ENCODE data around the gene ARMC7. TPM values are rescaled to one million over a fixed set of nuclear protein-coding genes. Genes with fewer than 3 reads are reported as not detected.

Gene ARMC7
- total RNA-seq, 1 experiment from 2014 or later = 26.0 TPM

DNA sequence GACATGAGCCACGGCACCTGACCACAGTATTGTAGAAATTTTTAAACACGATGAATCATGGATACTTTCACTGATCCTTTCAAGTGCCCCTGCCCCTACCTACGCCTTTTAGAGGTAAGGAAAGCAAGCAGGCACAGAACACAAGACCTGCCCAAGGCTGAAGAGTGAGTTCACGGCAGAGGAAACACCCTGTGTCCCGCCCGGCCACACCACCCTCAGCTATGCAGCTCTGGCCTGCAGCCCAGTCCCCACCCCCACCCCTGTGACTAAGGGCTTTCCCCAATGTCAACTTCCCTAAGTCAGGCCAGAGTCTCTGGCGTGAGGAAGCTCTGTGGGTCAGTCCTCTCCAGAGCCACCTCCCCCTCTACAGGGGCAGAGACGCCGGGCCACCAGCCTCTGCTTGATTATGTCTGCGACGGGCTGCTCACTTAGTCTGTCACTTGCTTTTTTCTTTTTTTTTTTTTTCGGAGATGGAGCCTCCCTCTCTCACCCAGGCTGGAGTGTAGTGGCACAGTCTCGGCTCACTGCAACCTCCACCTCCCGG, 13.6 kb upstream of the ARMC7 start:
- Histone ChIP-seq H3K36me3 (ENCODE audit: control insufficient read depth, insufficient read depth, low read length) (peaks cover 3% of the 10 kb centered on the region), H3K4me3 (ENCODE audit: low read depth, low read length) (no peak overlapping the region), H3K9me3 (no peaks in the 10 kb centered on the region), H3K27me3 (replicated peaks; ENCODE audit: control insufficient read depth, insufficient read depth, low read length) (no peaks in the 10 kb centered on the region), H3K4me1 (peaks cover 50% of the 10 kb centered on the region)
- intact Hi-C loops (cut with micrococcal nuclease; ENCODE audit: unreplicated experiment) = no loop called here
- POLR2A ChIA-PET = interaction anchor here (0.6 to 1.7 kb wide), 5 partner anchors 8 to 57 kb away, joined by 3 to 21 read pairs (median 3); partner anchors contain the start of genes ARMC7 and SLC16A5
- TF ChIP-seq, protein P1, sequence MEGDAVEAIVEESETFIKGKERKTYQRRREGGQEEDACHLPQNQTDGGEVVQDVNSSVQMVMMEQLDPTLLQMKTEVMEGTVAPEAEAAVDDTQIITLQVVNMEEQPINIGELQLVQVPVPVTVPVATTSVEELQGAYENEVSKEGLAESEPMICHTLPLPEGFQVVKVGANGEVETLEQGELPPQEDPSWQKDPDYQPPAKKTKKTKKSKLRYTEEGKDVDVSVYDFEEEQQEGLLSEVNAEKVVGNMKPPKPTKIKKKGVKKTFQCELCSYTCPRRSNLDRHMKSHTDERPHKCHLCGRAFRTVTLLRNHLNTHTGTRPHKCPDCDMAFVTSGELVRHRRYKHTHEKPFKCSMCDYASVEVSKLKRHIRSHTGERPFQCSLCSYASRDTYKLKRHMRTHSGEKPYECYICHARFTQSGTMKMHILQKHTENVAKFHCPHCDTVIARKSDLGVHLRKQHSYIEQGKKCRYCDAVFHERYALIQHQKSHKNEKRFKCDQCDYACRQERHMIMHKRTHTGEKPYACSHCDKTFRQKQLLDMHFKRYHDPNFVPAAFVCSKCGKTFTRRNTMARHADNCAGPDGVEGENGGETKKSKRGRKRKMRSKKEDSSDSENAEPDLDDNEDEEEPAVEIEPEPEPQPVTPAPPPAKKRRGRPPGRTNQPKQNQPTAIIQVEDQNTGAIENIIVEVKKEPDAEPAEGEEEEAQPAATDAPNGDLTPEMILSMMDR (IDR thresholded peaks at IDR 0.05; ENCODE audit: insufficient read depth in 1 of 2, low read depth in 1 of 2, low read length in 1 of 2, severe bottlenecking in 1 of 2, unreplicated experiment in 1 of 2) = no peak
- H3K27me3 Mint-ChIP-seq (ENCODE audit: insufficient read depth, unreplicated experiment) = no peaks in the 10 kb centered on the region
- H3K27ac Mint-ChIP-seq (ENCODE audit: unreplicated experiment) = peak overlapping the region; percentile 95
- DNase-seq = peak; percentile 80 to 92
- CTCF ChIA-PET = interaction anchor here (0.5 to 1.4 kb wide), 9 partner anchors 8 to 1214 kb away, joined by 3 to 10 read pairs (median 4); partner anchors contain the start of gene SLC16A5
- H3K9me3 Mint-ChIP-seq (ENCODE audit: unreplicated experiment) = no peaks in the 10 kb centered on the region
- H3K4me1 Mint-ChIP-seq (ENCODE audit: low read depth, unreplicated experiment) = peaks cover 52% of the 10 kb centered on the region
- BruUV-seq (replicated peaks) = no TSS peak
- peaks cover 64% of the 10 kb centered on the region for H3K36me3 Mint-ChIP-seq (ENCODE audit: insufficient read depth, unreplicated experiment)
- H3K4me3 Mint-ChIP-seq (ENCODE audit: unreplicated experiment) = peak overlapping the region; percentile 36

DNA sequence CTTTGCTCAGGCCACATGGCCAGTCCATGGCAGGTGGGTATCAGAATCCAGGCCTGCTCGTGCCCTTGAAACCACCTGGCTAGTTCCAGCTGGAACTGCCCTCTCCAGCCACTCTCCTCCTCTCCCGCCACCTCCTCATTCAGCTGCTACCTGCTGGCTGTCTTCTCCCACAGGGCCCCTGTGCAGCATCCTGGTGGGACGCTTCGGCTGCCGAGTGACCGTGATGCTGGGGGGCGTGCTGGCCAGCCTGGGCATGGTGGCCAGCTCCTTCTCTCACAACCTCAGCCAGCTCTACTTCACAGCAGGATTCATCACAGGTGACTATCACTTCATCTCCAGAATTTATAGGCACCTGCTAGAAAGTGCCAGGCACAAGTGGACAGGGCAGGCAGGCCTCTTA, 11.9 kb upstream of the ARMC7 start:
- peak overlapping the region; percentile 19 for H3K4me3 Mint-ChIP-seq (ENCODE audit: unreplicated experiment)
- BruUV-seq (replicated peaks) = no TSS peak
- CTCF ChIA-PET = no interaction called here
- H3K4me3 ChIP-seq (ENCODE audit: low read depth, low read length) = no peak overlapping the region
- H3K27ac Mint-ChIP-seq (ENCODE audit: unreplicated experiment) = peak overlapping the region; percentile 95
- POLR2A ChIA-PET = no interaction called here
- H3K9me3 Mint-ChIP-seq (ENCODE audit: unreplicated experiment) = no peaks in the 10 kb centered on the region
- H3K27me3 ChIP-seq (replicated peaks; ENCODE audit: control insufficient read depth, insufficient read depth, low read length) = no peaks in the 10 kb centered on the region
- no peaks in the 10 kb centered on the region for H3K27me3 Mint-ChIP-seq (ENCODE audit: insufficient read depth, unreplicated experiment)
- DNase-seq = no peak
- H3K4me1 ChIP-seq = peaks cover 34% of the 10 kb centered on the region
- TF ChIP-seq, protein P1 (IDR thresholded peaks at IDR 0.05; ENCODE audit: insufficient read depth in 1 of 2, low read depth in 1 of 2, low read length in 1 of 2, severe bottlenecking in 1 of 2, unreplicated experiment in 1 of 2) = no peak
- H3K36me3 ChIP-seq (ENCODE audit: control insufficient read depth, insufficient read depth, low read length) = peaks cover 3% of the 10 kb centered on the region
- H3K9me3 ChIP-seq = no peaks in the 10 kb centered on the region
- H3K4me1 Mint-ChIP-seq (ENCODE audit: low read depth, unreplicated experiment) = peaks cover 35% of the 10 kb centered on the region
- peaks cover 60% of the 10 kb centered on the region for H3K36me3 Mint-ChIP-seq (ENCODE audit: insufficient read depth, unreplicated experiment)
- intact Hi-C loops (cut with micrococcal nuclease; ENCODE audit: unreplicated experiment) = no loop called here

DNA sequence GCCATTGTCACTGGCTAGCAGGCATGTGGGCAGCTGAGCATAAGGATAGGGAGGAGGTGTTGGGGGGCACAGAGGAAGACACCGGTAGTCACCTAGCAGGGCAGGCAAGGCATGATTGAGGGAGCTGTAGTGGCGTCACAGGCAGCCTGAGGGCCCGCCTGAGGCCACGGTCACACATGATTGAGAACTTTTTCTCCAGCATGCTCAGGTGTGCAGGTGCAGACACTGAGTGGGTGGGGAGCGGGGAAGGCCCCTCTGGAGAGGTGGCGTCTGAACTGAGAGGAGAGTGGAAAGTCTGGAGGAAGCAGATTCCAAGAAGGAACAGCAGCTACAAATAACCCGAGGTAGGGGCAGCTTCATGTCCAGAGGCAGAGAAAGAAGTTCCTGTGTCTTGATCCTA, 10.9 kb upstream of the ARMC7 start:
- peak overlapping the region; percentile 95 for H3K27ac Mint-ChIP-seq (ENCODE audit: unreplicated experiment)
- no peak for DNase-seq
- H3K9me3 ChIP-seq = no peaks in the 10 kb centered on the region
- no peaks in the 10 kb centered on the region for H3K9me3 Mint-ChIP-seq (ENCODE audit: unreplicated experiment)
- no peaks in the 10 kb centered on the region for H3K27me3 Mint-ChIP-seq (ENCODE audit: insufficient read depth, unreplicated experiment)
- ChIA-PET CTCF (interaction anchor here (0.9 to 1.2 kb wide), 3 partner anchors 11 to 21 kb away, joined by 3 to 4 read pairs (median 3); partner anchors contain the start of gene SLC16A5), POLR2A (no interaction called here)
- no peak overlapping the region for H3K4me3 ChIP-seq (ENCODE audit: low read depth, low read length)
- TF ChIP-seq, protein P1 (IDR thresholded peaks at IDR 0.05; ENCODE audit: insufficient read depth in 1 of 2, low read depth in 1 of 2, low read length in 1 of 2, severe bottlenecking in 1 of 2, unreplicated experiment in 1 of 2) = no peak
- H3K4me1 Mint-ChIP-seq (ENCODE audit: low read depth, unreplicated experiment) = peaks cover 25% of the 10 kb centered on the region
- intact Hi-C loops (cut with micrococcal nuclease; ENCODE audit: unreplicated experiment) = no loop called here
- no TSS peak for BruUV-seq (replicated peaks)
- peaks cover 24% of the 10 kb centered on the region for H3K4me1 ChIP-seq
- H3K36me3 Mint-ChIP-seq (ENCODE audit: insufficient read depth, unreplicated experiment) = peaks cover 54% of the 10 kb centered on the region
- H3K27me3 ChIP-seq (replicated peaks; ENCODE audit: control insufficient read depth, insufficient read depth, low read length) = no peaks in the 10 kb centered on the region
- H3K36me3 ChIP-seq (ENCODE audit: control insufficient read depth, insufficient read depth, low read length) = peaks cover 3% of the 10 kb centered on the region
- H3K4me3 Mint-ChIP-seq (ENCODE audit: unreplicated experiment) = no peak overlapping the region
